Activated naive CD4-positive, alpha-beta T cell treated with anti-CD3 and anti-CD28 coated beads for 36 hours (primary cell): ENCODE measurements around the gene TEX264. TPM values are rescaled to one million over a fixed set of nuclear protein-coding genes. Genes with fewer than 3 reads are reported as not detected.
"Not testable (repeated sequence)": the region's sequence is repeated elsewhere in the genome, so short reads cannot be mapped to it uniquely, and the experiment has no call there.

ENCODE experiments used
- CTCF ChIA-PET: fragments of 350-600 bp; sonication (Branson Sonifier 250); formaldehyde crosslinking; loops from one replicate; lab custom pipeline; 2021; ENCODE audit warnings: antibody characterized with exemption; lab: Charles Lee
- DNase-seq: peaks from one replicate; pipeline ENCODE4 v3.0.0-alpha.2; 2020
- H3K27ac Mint-ChIP-seq: one replicate; pipeline ENCODE4 v1.8.0; 2021; ENCODE audit warnings: mild to moderate bottlenecking, mixed read lengths
- H3K27me3 Mint-ChIP-seq: one replicate; pipeline ENCODE4 v1.8.0; 2021; ENCODE audit warnings: low read depth, mixed read lengths
- H3K36me3 Mint-ChIP-seq: one replicate; pipeline ENCODE4 v1.8.0; 2021; ENCODE audit warnings: low read depth, mixed read lengths
- H3K4me1 Mint-ChIP-seq: one replicate; pipeline ENCODE4 v1.8.0; 2021; ENCODE audit warnings: low read depth, mixed read lengths
- H3K4me3 Mint-ChIP-seq: one replicate; pipeline ENCODE4 v1.8.0; 2021; ENCODE audit warnings: mild to moderate bottlenecking, moderate library complexity, mixed read lengths
- H3K9me3 Mint-ChIP-seq: one replicate; pipeline ENCODE4 v1.8.0; 2021; ENCODE audit warnings: mixed read lengths
- intact Hi-C: fragments of 100-400 bp; cut with micrococcal nuclease; formaldehyde crosslinking; loops from one replicate; pipeline ENCODE4 v1.15.1; 2023
- total RNA-seq, 2 experiments: library from RNA; stranded (reverse); gene quantifications; one replicate each; pipeline ENCODE4 v1.2.3, GENCODE V29; 2021

Gene TEX264
- total RNA-seq, 2 experiments from 2014 or later: 23.7 to 26.6 TPM

GRCh38 chr3:51742978-51743377 is 71.9 kb downstream of the TEX264 start:
- H3K4me3 Mint-ChIP-seq, H3K4me1 Mint-ChIP-seq, H3K27me3 Mint-ChIP-seq, H3K36me3 Mint-ChIP-seq, intact Hi-C loops, CTCF ChIA-PET, H3K27ac Mint-ChIP-seq, H3K9me3 Mint-ChIP-seq, DNase-seq: not testable (repeated sequence)

DNA sequence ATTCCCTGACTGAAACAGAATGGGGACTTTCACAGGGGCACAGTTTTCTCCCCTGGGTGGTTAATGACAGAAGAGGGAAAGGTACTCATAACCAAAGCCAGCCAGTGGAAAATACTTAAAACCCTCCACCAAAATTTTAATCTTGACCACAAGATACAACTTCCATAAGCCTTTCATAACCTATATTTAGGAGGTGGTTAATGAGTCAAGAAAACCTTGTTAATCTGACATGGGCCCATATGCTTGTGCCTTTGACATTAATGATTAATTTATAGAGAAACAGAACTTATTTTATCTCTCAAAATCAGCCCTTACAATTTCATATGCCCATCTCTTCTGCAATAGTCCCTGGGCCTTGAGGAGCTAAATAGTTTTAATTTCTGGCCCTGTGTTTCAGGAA is 76.8 kb downstream of the TEX264 start:
- no peak overlapping the region for H3K4me3 Mint-ChIP-seq
- no peaks in the 10 kb centered on the region for H3K27me3 Mint-ChIP-seq
- DNase-seq: no peak
- H3K36me3 Mint-ChIP-seq: no peaks in the 10 kb centered on the region
- no peak overlapping the region for H3K27ac Mint-ChIP-seq
- peaks cover 17% of the 10 kb centered on the region for H3K4me1 Mint-ChIP-seq
- CTCF ChIA-PET: interaction anchor here (1.0 kb wide), 1 partner anchor 66 kb away, joined by 4 read pairs; no protein-coding TSS in a partner anchor
- intact Hi-C loops: no loop called here
- H3K9me3 Mint-ChIP-seq: peaks cover 3% of the 10 kb centered on the region

- no peak overlapping the region for H3K27ac Mint-ChIP-seq
- H3K4me3 Mint-ChIP-seq: no peak overlapping the region
- peaks cover 17% of the 10 kb centered on the region for H3K4me1 Mint-ChIP-seq
- no peaks in the 10 kb centered on the region for H3K27me3 Mint-ChIP-seq
- no peak for DNase-seq
- H3K36me3 Mint-ChIP-seq: no peaks in the 10 kb centered on the region
- intact Hi-C loops: no loop called here
- peaks cover 3% of the 10 kb centered on the region for H3K9me3 Mint-ChIP-seq
- CTCF ChIA-PET: interaction anchor here (0.6 to 1.0 kb wide), 4 partner anchors 29 to 84 kb away, joined by 3 to 4 read pairs (median 3); no protein-coding TSS in a partner anchor
These were observed 77.3 kb downstream of the TEX264 start for GRCh38 chr3:51748327-51748726.

GRCh38 chr3:51750878-51751277 is 79.8 kb downstream of the TEX264 start:
- CTCF ChIA-PET: interaction anchor here (1.0 to 1.8 kb wide), 2 partner anchors 16 to 192 kb away, joined by 3 to 6 read pairs; no protein-coding TSS in a partner anchor
- Mint-ChIP-seq H3K27ac (no peak overlapping the region), H3K4me3 (no peak overlapping the region), H3K9me3 (peaks cover 3% of the 10 kb centered on the region), H3K36me3 (no peaks in the 10 kb centered on the region), H3K27me3 (no peaks in the 10 kb centered on the region), H3K4me1 (peaks cover 17% of the 10 kb centered on the region)
- no peak for DNase-seq
- intact Hi-C loops: no loop called here

GRCh38 chr3:51751287-51751686 is 80.2 kb downstream of the TEX264 start:
- no peak overlapping the region for H3K4me3 Mint-ChIP-seq
- no peak for DNase-seq
- peaks cover 17% of the 10 kb centered on the region for H3K4me1 Mint-ChIP-seq
- no peak overlapping the region for H3K27ac Mint-ChIP-seq
- H3K36me3 Mint-ChIP-seq: no peaks in the 10 kb centered on the region
- no peaks in the 10 kb centered on the region for H3K27me3 Mint-ChIP-seq
- intact Hi-C loops: no loop called here
- peaks cover 3% of the 10 kb centered on the region for H3K9me3 Mint-ChIP-seq
- CTCF ChIA-PET: no interaction called here

Other genes with a start within 250 kb of the TEX264 start
- 10 to 100 TPM; 38.9 to 39.9 TPM for gene DCAF1, start 171.2 kb upstream of the TEX264 start, total RNA-seq
- gene RAD54L2, start 132.5 kb upstream of the TEX264 start, total RNA-seq: 10 to 100 TPM; 23.1 to 24.5 TPM
- under 1 TPM in 1 of 2 experiments, not detected in 1; 0.07 TPM for gene GRM2, start 35.8 kb downstream of the TEX264 start, total RNA-seq
- gene IQCF6, start 108.0 kb downstream of the TEX264 start, total RNA-seq: not detected
- gene IQCF2, start 190.4 kb downstream of the TEX264 start, total RNA-seq: not detected
- not detected for gene IQCF5, start 204.3 kb downstream of the TEX264 start, total RNA-seq
- not detected for gene IQCF1, start 232.1 kb downstream of the TEX264 start, total RNA-seq